ENCODE results near the gene CD79B.

Gene CD79B

GRCh38 chr17:63943745-63944144, 11.6 kb upstream of the CD79B start:
- Histone ChIP-seq H3K27me3 (ENCODE audit: control insufficient read depth, insufficient read depth, low read length, poor library complexity, severe bottlenecking) (no peaks in the 10 kb centered on the region), H3K27ac (ENCODE audit: insufficient read depth, low read depth, low read length, poor library complexity, severe bottlenecking) (no peak overlapping the region), H3K4me1 (ENCODE audit: control insufficient read depth, insufficient read depth, low read length) (no peaks in the 10 kb centered on the region), H3K9me3 (ENCODE audit: control insufficient read depth, low read length) (no peaks in the 10 kb centered on the region), H3K36me3 (ENCODE audit: control insufficient read depth, insufficient read depth, low read length) (no peaks in the 10 kb centered on the region), H3K4me3 (ENCODE audit: insufficient read depth, low read depth, low read length) (no peak overlapping the region)
- WGBS, 2 experiments, result 83 to 90% methylated on average over 9 of the region's 9 CpGs

GRCh38 chr17:63942309-63942985, 10.3 kb upstream of the CD79B start:
- Histone ChIP-seq H3K27ac (ENCODE audit: insufficient read depth, low read depth, low read length, poor library complexity, severe bottlenecking) (no peak overlapping the region), H3K4me1 (ENCODE audit: control insufficient read depth, insufficient read depth, low read length) (peaks cover 12% of the 10 kb centered on the region), H3K36me3 (ENCODE audit: control insufficient read depth, insufficient read depth, low read length) (no peaks in the 10 kb centered on the region), H3K9me3 (ENCODE audit: control insufficient read depth, low read length) (no peaks in the 10 kb centered on the region), H3K27me3 (ENCODE audit: control insufficient read depth, insufficient read depth, low read length, poor library complexity, severe bottlenecking) (no peaks in the 10 kb centered on the region), H3K4me3 (ENCODE audit: insufficient read depth, low read depth, low read length) (no peak overlapping the region)
- 95% methylated on average over 21 of the region's 21 CpGs for WGBS, 2 experiments

- Histone ChIP-seq H3K4me1 (ENCODE audit: control insufficient read depth, insufficient read depth, low read length) (peaks cover 12% of the 10 kb centered on the region), H3K27ac (ENCODE audit: insufficient read depth, low read depth, low read length, poor library complexity, severe bottlenecking) (no peak overlapping the region), H3K36me3 (ENCODE audit: control insufficient read depth, insufficient read depth, low read length) (no peaks in the 10 kb centered on the region), H3K27me3 (ENCODE audit: control insufficient read depth, insufficient read depth, low read length, poor library complexity, severe bottlenecking) (no peaks in the 10 kb centered on the region), H3K4me3 (ENCODE audit: insufficient read depth, low read depth, low read length) (no peak overlapping the region), H3K9me3 (ENCODE audit: control insufficient read depth, low read length) (no peaks in the 10 kb centered on the region)
- WGBS, 2 experiments, result 94 to 96% methylated on average over 23 of the region's 23 CpGs
These were observed 9.6 kb upstream of the CD79B start for GRCh38 chr17:63941751-63942150.

- no peaks in the 10 kb centered on the region for H3K9me3 ChIP-seq (ENCODE audit: control insufficient read depth, low read length)
- WGBS, 2 experiments, result 94 to 96% methylated on average over 12 of the region's 12 CpGs
- H3K4me3 ChIP-seq (ENCODE audit: insufficient read depth, low read depth, low read length), result no peak overlapping the region
- peaks cover 12% of the 10 kb centered on the region for H3K4me1 ChIP-seq (ENCODE audit: control insufficient read depth, insufficient read depth, low read length)
- no peaks in the 10 kb centered on the region for H3K27me3 ChIP-seq (ENCODE audit: control insufficient read depth, insufficient read depth, low read length, poor library complexity, severe bottlenecking)
- no peak overlapping the region for H3K27ac ChIP-seq (ENCODE audit: insufficient read depth, low read depth, low read length, poor library complexity, severe bottlenecking)
- no peaks in the 10 kb centered on the region for H3K36me3 ChIP-seq (ENCODE audit: control insufficient read depth, insufficient read depth, low read length)
These were observed 9.0 kb upstream of the CD79B start for GRCh38 chr17:63941162-63941561.

- H3K4me1 ChIP-seq (ENCODE audit: control insufficient read depth, insufficient read depth, low read length), result peaks cover 12% of the 10 kb centered on the region
- no peaks in the 10 kb centered on the region for H3K27me3 ChIP-seq (ENCODE audit: control insufficient read depth, insufficient read depth, low read length, poor library complexity, severe bottlenecking)
- no peaks in the 10 kb centered on the region for H3K9me3 ChIP-seq (ENCODE audit: control insufficient read depth, low read length)
- H3K4me3 ChIP-seq (ENCODE audit: insufficient read depth, low read depth, low read length), result no peak overlapping the region
- 92 to 94% methylated on average over 14 of the region's 14 CpGs for WGBS, 2 experiments
- H3K27ac ChIP-seq (ENCODE audit: insufficient read depth, low read depth, low read length, poor library complexity, severe bottlenecking), result no peak overlapping the region
- H3K36me3 ChIP-seq (ENCODE audit: control insufficient read depth, insufficient read depth, low read length), result no peaks in the 10 kb centered on the region
These were observed 8.5 kb upstream of the CD79B start for GRCh38 chr17:63940584-63940983.

GRCh38 chr17:63939884-63940283, 7.8 kb upstream of the CD79B start:
- WGBS, 2 experiments, result 83 to 84% methylated on average over 6 of the region's 6 CpGs
- Histone ChIP-seq H3K27me3 (ENCODE audit: control insufficient read depth, insufficient read depth, low read length, poor library complexity, severe bottlenecking) (no peaks in the 10 kb centered on the region), H3K36me3 (ENCODE audit: control insufficient read depth, insufficient read depth, low read length) (no peaks in the 10 kb centered on the region), H3K4me3 (ENCODE audit: insufficient read depth, low read depth, low read length) (no peak overlapping the region), H3K9me3 (ENCODE audit: control insufficient read depth, low read length) (no peaks in the 10 kb centered on the region), H3K27ac (ENCODE audit: insufficient read depth, low read depth, low read length, poor library complexity, severe bottlenecking) (no peak overlapping the region), H3K4me1 (ENCODE audit: control insufficient read depth, insufficient read depth, low read length) (peaks cover 12% of the 10 kb centered on the region)

GRCh38 chr17:63939401-63939800, 7.3 kb upstream of the CD79B start:
- H3K36me3 ChIP-seq (ENCODE audit: control insufficient read depth, insufficient read depth, low read length), result no peaks in the 10 kb centered on the region
- H3K4me1 ChIP-seq (ENCODE audit: control insufficient read depth, insufficient read depth, low read length), result peaks cover 12% of the 10 kb centered on the region
- H3K27ac ChIP-seq (ENCODE audit: insufficient read depth, low read depth, low read length, poor library complexity, severe bottlenecking), result no peak overlapping the region
- H3K9me3 ChIP-seq (ENCODE audit: control insufficient read depth, low read length), result no peaks in the 10 kb centered on the region
- no peak overlapping the region for H3K4me3 ChIP-seq (ENCODE audit: insufficient read depth, low read depth, low read length)
- no peaks in the 10 kb centered on the region for H3K27me3 ChIP-seq (ENCODE audit: control insufficient read depth, insufficient read depth, low read length, poor library complexity, severe bottlenecking)
- WGBS, 2 experiments, result 94 to 96% methylated on average over 9 of the region's 9 CpGs

GRCh38 chr17:63937920-63938319, 5.8 kb upstream of the CD79B start:
- Histone ChIP-seq H3K27me3 (ENCODE audit: control insufficient read depth, insufficient read depth, low read length, poor library complexity, severe bottlenecking) (no peaks in the 10 kb centered on the region), H3K36me3 (ENCODE audit: control insufficient read depth, insufficient read depth, low read length) (no peaks in the 10 kb centered on the region), H3K4me3 (ENCODE audit: insufficient read depth, low read depth, low read length) (no peak overlapping the region), H3K4me1 (ENCODE audit: control insufficient read depth, insufficient read depth, low read length) (peaks cover 12% of the 10 kb centered on the region), H3K9me3 (ENCODE audit: control insufficient read depth, low read length) (no peaks in the 10 kb centered on the region), H3K27ac (ENCODE audit: insufficient read depth, low read depth, low read length, poor library complexity, severe bottlenecking) (no peak overlapping the region)
- 92 to 93% methylated on average over 4 of the region's 4 CpGs for WGBS, 2 experiments

- no peak overlapping the region for H3K27ac ChIP-seq (ENCODE audit: insufficient read depth, low read depth, low read length, poor library complexity, severe bottlenecking)
- 84 to 89% methylated on average over 6 of the region's 6 CpGs for WGBS, 2 experiments
- no peaks in the 10 kb centered on the region for H3K9me3 ChIP-seq (ENCODE audit: control insufficient read depth, low read length)
- no peaks in the 10 kb centered on the region for H3K27me3 ChIP-seq (ENCODE audit: control insufficient read depth, insufficient read depth, low read length, poor library complexity, severe bottlenecking)
- no peak overlapping the region for H3K4me3 ChIP-seq (ENCODE audit: insufficient read depth, low read depth, low read length)
- H3K4me1 ChIP-seq (ENCODE audit: control insufficient read depth, insufficient read depth, low read length), result peaks cover 12% of the 10 kb centered on the region
- H3K36me3 ChIP-seq (ENCODE audit: control insufficient read depth, insufficient read depth, low read length), result no peaks in the 10 kb centered on the region
These were observed 5.2 kb upstream of the CD79B start for GRCh38 chr17:63937319-63937718.

- WGBS, 2 experiments, result 91% methylated on average over 20 to 21 of the region's 21 CpGs
- no peaks in the 10 kb centered on the region for H3K9me3 ChIP-seq (ENCODE audit: control insufficient read depth, low read length)
- H3K4me1 ChIP-seq (ENCODE audit: control insufficient read depth, insufficient read depth, low read length), result peaks cover 15% of the 10 kb centered on the region
- no peaks in the 10 kb centered on the region for H3K36me3 ChIP-seq (ENCODE audit: control insufficient read depth, insufficient read depth, low read length)
- H3K4me3 ChIP-seq (ENCODE audit: insufficient read depth, low read depth, low read length), result no peak overlapping the region
- no peaks in the 10 kb centered on the region for H3K27me3 ChIP-seq (ENCODE audit: control insufficient read depth, insufficient read depth, low read length, poor library complexity, severe bottlenecking)
- H3K27ac ChIP-seq (ENCODE audit: insufficient read depth, low read depth, low read length, poor library complexity, severe bottlenecking), result no peak overlapping the region
These were observed 2.3 kb upstream of the CD79B start for GRCh38 chr17:63934183-63935112.

All from ectodermal cell (in vitro differentiated cells).